ENCODE results near the gene OR2A5.

DNA sequence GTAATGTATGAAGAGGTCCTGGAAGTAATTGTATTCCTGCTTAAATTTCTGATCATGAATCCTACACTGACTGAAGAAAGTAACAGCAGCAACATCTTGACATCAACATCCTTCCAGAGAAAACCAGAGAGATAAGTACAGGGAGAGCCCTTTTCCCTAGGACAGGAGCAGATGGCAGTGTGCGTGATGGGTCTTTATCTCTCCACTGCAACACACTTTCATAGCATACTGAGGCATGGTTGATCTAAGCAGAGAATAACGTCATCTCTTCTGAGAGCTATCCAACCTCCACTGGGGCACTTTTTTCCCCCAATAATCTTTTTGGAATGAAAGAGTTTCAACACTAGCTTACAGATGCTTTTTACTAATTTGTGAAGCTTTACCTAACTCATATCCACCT lies 21.2 kb downstream of the OR2A5 start:
- TF ChIP-seq, protein P1, sequence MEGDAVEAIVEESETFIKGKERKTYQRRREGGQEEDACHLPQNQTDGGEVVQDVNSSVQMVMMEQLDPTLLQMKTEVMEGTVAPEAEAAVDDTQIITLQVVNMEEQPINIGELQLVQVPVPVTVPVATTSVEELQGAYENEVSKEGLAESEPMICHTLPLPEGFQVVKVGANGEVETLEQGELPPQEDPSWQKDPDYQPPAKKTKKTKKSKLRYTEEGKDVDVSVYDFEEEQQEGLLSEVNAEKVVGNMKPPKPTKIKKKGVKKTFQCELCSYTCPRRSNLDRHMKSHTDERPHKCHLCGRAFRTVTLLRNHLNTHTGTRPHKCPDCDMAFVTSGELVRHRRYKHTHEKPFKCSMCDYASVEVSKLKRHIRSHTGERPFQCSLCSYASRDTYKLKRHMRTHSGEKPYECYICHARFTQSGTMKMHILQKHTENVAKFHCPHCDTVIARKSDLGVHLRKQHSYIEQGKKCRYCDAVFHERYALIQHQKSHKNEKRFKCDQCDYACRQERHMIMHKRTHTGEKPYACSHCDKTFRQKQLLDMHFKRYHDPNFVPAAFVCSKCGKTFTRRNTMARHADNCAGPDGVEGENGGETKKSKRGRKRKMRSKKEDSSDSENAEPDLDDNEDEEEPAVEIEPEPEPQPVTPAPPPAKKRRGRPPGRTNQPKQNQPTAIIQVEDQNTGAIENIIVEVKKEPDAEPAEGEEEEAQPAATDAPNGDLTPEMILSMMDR (IDR thresholded peaks at IDR 0.05): no peak
- TF ChIP-seq POLR2A (IDR thresholded peaks at IDR 0.05): no peak
